Measurements from ENCODE around the gene MISFA. TPM values are rescaled to one million over a fixed set of nuclear protein-coding genes. Genes with fewer than 3 reads are reported as not detected.

Gene MISFA
- total RNA-seq, 4 donors from 2014 or later = 0.30 to 2.9 TPM; not detected in 2

DNA sequence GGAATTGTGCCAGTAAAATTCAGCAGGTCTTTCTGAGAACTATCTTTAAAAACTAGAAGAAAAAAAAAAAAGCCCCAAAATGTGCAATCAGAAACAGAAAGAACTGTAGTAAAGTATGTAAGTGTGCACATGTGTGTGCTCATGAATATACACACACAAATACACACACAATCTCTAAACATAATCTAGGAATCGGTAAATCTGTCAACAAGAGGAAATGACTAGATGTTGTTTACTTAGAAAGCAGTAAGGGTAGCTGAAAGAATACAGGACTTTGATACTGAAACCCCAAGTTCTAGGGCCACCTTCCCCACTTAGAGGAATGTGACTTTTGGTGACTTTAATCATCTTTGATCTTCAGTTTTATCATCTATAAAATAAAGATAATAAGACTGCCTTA, 24.2 kb upstream of the MISFA start:
- Histone ChIP-seq H3K4me1 (no peaks in the 10 kb centered on the region), H3K36me3 (peaks cover 0 to 87% (median 0%) of the 10 kb centered on the region in 3 donors), H3K27me3 (no peaks in the 10 kb centered on the region), H3K27ac (no peak overlapping the region), H3K4me3 (no peak overlapping the region), H3K9me3 (no peaks in the 10 kb centered on the region)
- no peak for DNase-seq (ENCODE audit: low spot score in 2 of 2)
- no peak for TF ChIP-seq EP300 (IDR thresholded peaks at IDR 0.05)
- TF ChIP-seq, protein P1, sequence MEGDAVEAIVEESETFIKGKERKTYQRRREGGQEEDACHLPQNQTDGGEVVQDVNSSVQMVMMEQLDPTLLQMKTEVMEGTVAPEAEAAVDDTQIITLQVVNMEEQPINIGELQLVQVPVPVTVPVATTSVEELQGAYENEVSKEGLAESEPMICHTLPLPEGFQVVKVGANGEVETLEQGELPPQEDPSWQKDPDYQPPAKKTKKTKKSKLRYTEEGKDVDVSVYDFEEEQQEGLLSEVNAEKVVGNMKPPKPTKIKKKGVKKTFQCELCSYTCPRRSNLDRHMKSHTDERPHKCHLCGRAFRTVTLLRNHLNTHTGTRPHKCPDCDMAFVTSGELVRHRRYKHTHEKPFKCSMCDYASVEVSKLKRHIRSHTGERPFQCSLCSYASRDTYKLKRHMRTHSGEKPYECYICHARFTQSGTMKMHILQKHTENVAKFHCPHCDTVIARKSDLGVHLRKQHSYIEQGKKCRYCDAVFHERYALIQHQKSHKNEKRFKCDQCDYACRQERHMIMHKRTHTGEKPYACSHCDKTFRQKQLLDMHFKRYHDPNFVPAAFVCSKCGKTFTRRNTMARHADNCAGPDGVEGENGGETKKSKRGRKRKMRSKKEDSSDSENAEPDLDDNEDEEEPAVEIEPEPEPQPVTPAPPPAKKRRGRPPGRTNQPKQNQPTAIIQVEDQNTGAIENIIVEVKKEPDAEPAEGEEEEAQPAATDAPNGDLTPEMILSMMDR (IDR thresholded peaks at IDR 0.05) = no peak
- TF ChIP-seq POLR2A (IDR thresholded peaks at IDR 0.05) = no peak
- 82 to 88% methylated on average over 1 of the region's 1 CpG for WGBS, 2 donors

GRCh38 chr11:18578975-18579598, 20.5 kb upstream of the MISFA start:
- peaks cover 0 to 67% (median 0%) of the 10 kb centered on the region in 3 donors for H3K36me3 ChIP-seq
- no peak for DNase-seq (ENCODE audit: low spot score in 2 of 2)
- no peaks in the 10 kb centered on the region for H3K4me1 ChIP-seq
- no peaks in the 10 kb centered on the region for H3K9me3 ChIP-seq
- H3K27me3 ChIP-seq = no peaks in the 10 kb centered on the region
- TF ChIP-seq POLR2A (IDR thresholded peaks at IDR 0.05) (no peak), EP300 (IDR thresholded peaks at IDR 0.05) (no peak)
- TF ChIP-seq, protein P1 (IDR thresholded peaks at IDR 0.05) = no peak
- H3K4me3 ChIP-seq = no peak overlapping the region
- whole genome bisulfite sequencing, 2 donors = 91% methylated on average over 14 of the region's 14 CpGs
- H3K27ac ChIP-seq = no peak overlapping the region

DNA sequence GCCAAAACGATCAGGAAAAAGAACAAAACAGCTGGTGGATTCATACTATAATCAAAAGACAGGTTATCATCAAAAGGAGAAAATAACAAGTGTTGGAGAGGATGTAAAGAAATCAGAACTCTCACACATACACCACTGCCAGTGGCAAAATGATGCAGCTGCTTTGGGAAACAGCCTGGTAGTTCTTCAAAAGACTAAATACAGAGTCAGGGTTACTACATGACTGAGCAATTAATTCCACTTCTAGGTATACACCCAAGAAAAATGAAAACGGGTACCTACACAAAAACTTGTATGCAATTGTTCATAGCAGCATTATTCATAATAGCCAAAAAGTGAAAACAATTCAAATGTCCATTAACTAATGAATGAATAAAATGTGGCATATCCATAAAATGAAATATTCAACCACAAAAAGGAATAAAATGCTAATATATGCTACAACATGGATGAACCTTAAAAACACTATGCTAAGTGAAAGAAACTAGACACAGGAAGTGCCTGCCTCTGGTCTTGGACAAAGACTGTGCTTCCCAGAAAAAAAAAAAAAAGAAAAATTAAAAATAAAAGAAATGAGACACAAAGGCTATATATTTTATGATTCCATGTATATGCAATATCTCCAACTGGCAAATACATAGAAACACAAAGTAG, 19.3 kb upstream of the MISFA start:
- WGBS, 2 donors = 86 to 87% methylated on average over 2 of the region's 2 CpGs
- Histone ChIP-seq H3K9me3 (no peaks in the 10 kb centered on the region), H3K4me3 (no peak overlapping the region), H3K27me3 (no peaks in the 10 kb centered on the region), H3K36me3 (peaks cover 0 to 57% (median 0%) of the 10 kb centered on the region in 3 donors), H3K27ac (no peak overlapping the region), H3K4me1 (no peaks in the 10 kb centered on the region)
- no peak for DNase-seq (ENCODE audit: low spot score in 2 of 2)
- no peak for TF ChIP-seq EP300 (IDR thresholded peaks at IDR 0.05)
- TF ChIP-seq POLR2A (IDR thresholded peaks at IDR 0.05) = no peak
- TF ChIP-seq, protein P1 (IDR thresholded peaks at IDR 0.05) = no peak

- H3K27me3 ChIP-seq = no peaks in the 10 kb centered on the region
- TF ChIP-seq POLR2A (IDR thresholded peaks at IDR 0.05) = no peak
- TF ChIP-seq, protein P1 (IDR thresholded peaks at IDR 0.05) = no peak
- TF ChIP-seq EP300 (IDR thresholded peaks at IDR 0.05) = no peak
- WGBS, 2 donors = 88 to 90% methylated on average over 1 of the region's 1 CpG
- H3K9me3 ChIP-seq = no peaks in the 10 kb centered on the region
- peaks cover 0 to 42% (median 0%) of the 10 kb centered on the region in 3 donors for H3K36me3 ChIP-seq
- DNase-seq (ENCODE audit: low spot score in 2 of 2) = no peak
- no peak overlapping the region for H3K27ac ChIP-seq
- H3K4me3 ChIP-seq = no peak overlapping the region
- H3K4me1 ChIP-seq = peaks cover 0 to 6% (median 0%) of the 10 kb centered on the region in 4 donors
These were observed 17.8 kb upstream of the MISFA start for GRCh38 chr11:18581825-18582224.
